K562 (cell line): ENCODE results near the gene TMEM184B. TPM values are rescaled to one million over a fixed set of nuclear protein-coding genes. Genes with fewer than 3 reads are reported as not detected.

Experiments
- CBX1 ChIP-seq: sonication (generic); IDR thresholded peaks from 2 replicates; pipeline ENCODE4 v1.6.1; 2016; ENCODE audit warnings: antibody characterized with exemption, low read depth, mild to moderate bottlenecking
- FOS ChIP-seq: IDR thresholded peaks from 3 replicates; pipeline ENCODE4 v1.6.1; 2011; ENCODE audit not compliant: insufficient read length; ENCODE audit errors: extremely low read depth
- HDAC8 ChIP-seq: fragments of 450-650 bp; IDR thresholded peaks from 2 replicates; pipeline ENCODE4 v1.6.1; 2016; ENCODE audit warnings: mild to moderate bottlenecking, missing genetic modification characterization, moderate library complexity, missing compliant biosample characterization
- HNRNPLL ChIP-seq: fragments of 200-400 bp; formaldehyde crosslinking; IDR thresholded peaks from 2 replicates; pipeline ENCODE4 v1.6.1; 2017; ENCODE audit warnings: low read length, low read depth, mild to moderate bottlenecking; ENCODE audit not compliant: poor library complexity, severe bottlenecking
- IRF2 ChIP-seq: sonication (generic); formaldehyde crosslinking; IDR thresholded peaks from 2 replicates; pipeline ENCODE4 v1.8.1; 2022; ENCODE audit warnings: mild to moderate bottlenecking, missing genetic modification reagents
- MAFF ChIP-seq: IDR thresholded peaks from 2 replicates; pipeline ENCODE4 v1.6.1; 2012; ENCODE audit warnings: low read length, improper control_type of control experiment
- MBD2 ChIP-seq: sonication (generic); IDR thresholded peaks from 2 replicates; pipeline ENCODE4 v1.6.1; 2016; ENCODE audit warnings: low read depth, borderline replicate concordance
- NCOR1 ChIP-seq: fragments of 450-650 bp; IDR thresholded peaks from 2 replicates; pipeline ENCODE4 v1.6.1; 2016; ENCODE audit warnings: mild to moderate bottlenecking, moderate library complexity
- NR2C1 ChIP-seq, 2 experiments: fragments of 450-650 bp; IDR thresholded peaks; 2 replicates each; pipeline ENCODE4 v1.6.1; 2017; ENCODE audit warnings: mild to moderate bottlenecking in 2 of 2, antibody characterized with exemption in 1 of 2, inconsistent platforms in 1 of 2, missing compliant biosample characterization in 1 of 2, missing genetic modification characterization in 1 of 2
- POLR2G ChIP-seq: fragments of 200-400 bp; formaldehyde crosslinking; IDR thresholded peaks from 2 replicates; pipeline ENCODE4 v1.6.1; 2017; ENCODE audit warnings: low read depth, mild to moderate bottlenecking, antibody characterized with exemption, low read length, moderate library complexity
- RNF2 ChIP-seq: sonication (generic); IDR thresholded peaks from 2 replicates; pipeline ENCODE4 v1.6.1; 2016
- SAFB ChIP-seq: fragments of 200-400 bp; formaldehyde crosslinking; IDR thresholded peaks from 2 replicates; pipeline ENCODE4 v1.6.1; 2017; ENCODE audit warnings: low read depth, low read length, borderline replicate concordance
- SAP30 ChIP-seq: fragments of 200-600 bp; sonication (generic); IDR thresholded peaks from 2 replicates; pipeline ENCODE4 v1.6.1; 2012; ENCODE audit warnings: borderline replicate concordance, low read depth, mild to moderate bottlenecking, moderate library complexity, low read length, control low read depth, inconsistent platforms; ENCODE audit not compliant: insufficient read depth, poor library complexity, severe bottlenecking
- ZBTB8A ChIP-seq: fragments of 450-650 bp; IDR thresholded peaks from 2 replicates; pipeline ENCODE4 v1.6.1; 2018; ENCODE audit warnings: mild to moderate bottlenecking, moderate library complexity; ENCODE audit not compliant: partially characterized antibody
- ZFX ChIP-seq: sonication (generic); formaldehyde crosslinking; IDR thresholded peaks from 2 replicates; pipeline ENCODE4 v1.8.0; 2022; ENCODE audit warnings: mild to moderate bottlenecking, missing genetic modification reagents, moderate library complexity
- ZNF347 ChIP-seq: fragments of 450-650 bp; formaldehyde crosslinking; IDR thresholded peaks from 2 replicates; pipeline ENCODE4 v1.4.0; 2020; ENCODE audit warnings: low read depth, mild to moderate bottlenecking, moderate library complexity
- ZNF644 ChIP-seq: fragments of 200-800 bp; sonication (Bioruptor generic); IDR thresholded peaks from 2 replicates; pipeline ENCODE4 v1.6.1; 2016; ENCODE audit warnings: low read depth, missing genetic modification characterization, missing compliant biosample characterization
- ZNF785 ChIP-seq: fragments of 250-450 bp; sonication (Bioruptor Pico); IDR thresholded peaks from 2 replicates; pipeline ENCODE4 v1.4.0; 2020; ENCODE audit warnings: mild to moderate bottlenecking
- polyA plus RNA-seq, 8 experiments: library from polyadenylated mRNA; depleted of rRNA in 4 of 8; stranded (reverse) in 5 of 8; unstranded in 3 of 8; fragments of >200 nt; fragmentation: Nextera tagmentation in 2 of 8; fragmentation: Illumina TruSeq in 1 of 8; extraction: Ambion mirVana in 2 of 8; extraction: Trizol in 1 of 8; gene quantifications; 2 replicates each; pipeline versions ENCODE4 v1.2.1 to v1.2.3, GENCODE V29; 2011 to 2014; ENCODE audit warnings: inconsistent platforms in 1 of 8, missing spikeins in 1 of 8
- total RNA-seq, 7 experiments: library from RNA; depleted of rRNA in 6 of 7; stranded (reverse); fragments of >200 nt in 6 of 7; fragmentation: Illumina TruSeq in 2 of 7; extraction: Trizol in 2 of 7; gene quantifications; 2 replicates each; pipeline versions ENCODE4 v1.2.1 to v1.2.3, GENCODE V29; 2011 to 2021; ENCODE audit warnings: low replicate concordance in 1 of 7
- TF ChIP-seq, protein P1 (sequence below): fragments of 250-450 bp; sonication (Bioruptor Pico); IDR thresholded peaks from 2 replicates; pipeline ENCODE4 v1.8.0; 2021; ENCODE audit warnings: borderline replicate concordance, mild to moderate bottlenecking, moderate library complexity; ENCODE audit not compliant: poor library complexity, severe bottlenecking
- TF ChIP-seq, protein P2 (sequence below): fragments of 450-650 bp; formaldehyde crosslinking; IDR thresholded peaks from 2 replicates; pipeline ENCODE4 v1.4.0; 2020; ENCODE audit warnings: mild to moderate bottlenecking, moderate library complexity
- TF ChIP-seq, protein P3 (sequence below): fragments of 450-650 bp; IDR thresholded peaks from 2 replicates; pipeline ENCODE4 v1.6.1; 2016; ENCODE audit warnings: antibody characterized with exemption
- TF ChIP-seq, protein P4 (sequence below): fragments of 250-450 bp; sonication (Bioruptor Pico); IDR thresholded peaks from 2 replicates; pipeline ENCODE4 v1.8.0; 2021; ENCODE audit warnings: mild to moderate bottlenecking, moderate library complexity

The TMEM184B gene
- total and polyA plus RNA-seq, 9 of the 15 experiments (the other 6 are each of a cell fraction or from before 2014, with no cell fraction given) = 0.31 to 25.1 (median 6.2) TPM

DNA sequence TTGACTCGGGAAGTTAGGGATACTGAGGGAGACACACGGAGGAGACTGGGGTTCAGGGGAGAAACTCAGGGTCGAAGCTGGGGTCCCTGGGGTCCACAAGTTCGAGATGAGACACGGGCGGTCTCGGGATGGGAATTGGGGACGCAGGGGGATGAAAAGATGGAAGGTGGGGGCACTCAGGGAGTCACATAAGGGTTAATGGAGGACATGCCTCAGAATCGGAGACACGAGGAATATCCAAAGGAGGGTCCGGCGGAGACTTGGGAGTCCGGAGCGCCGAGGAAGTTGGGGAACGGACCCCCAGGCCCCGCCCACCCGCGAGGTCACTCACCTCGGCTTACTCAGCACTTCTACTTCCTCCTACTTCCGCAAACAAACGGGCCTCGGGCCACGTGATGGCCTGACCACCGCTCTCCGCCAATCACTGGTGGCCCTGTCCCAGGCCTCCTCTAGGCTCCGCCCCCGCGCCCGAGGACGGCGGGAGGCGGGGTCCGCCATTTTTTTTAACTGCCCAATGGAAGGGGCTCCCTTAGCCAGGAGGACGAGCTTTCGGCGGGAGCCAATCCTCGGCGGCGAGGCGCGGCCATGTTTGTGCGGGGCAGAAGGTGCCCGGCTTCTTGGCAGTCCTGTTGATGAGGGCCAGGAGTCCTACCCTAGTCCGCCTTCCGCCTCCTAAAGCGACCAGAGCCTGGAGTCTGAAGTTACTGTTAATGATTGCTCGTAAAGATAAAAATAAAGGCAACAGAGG is 91.2 kb downstream of the TMEM184B start, which contains the start of gene PLA2G6 (continued):
- TF ChIP-seq, protein P1, sequence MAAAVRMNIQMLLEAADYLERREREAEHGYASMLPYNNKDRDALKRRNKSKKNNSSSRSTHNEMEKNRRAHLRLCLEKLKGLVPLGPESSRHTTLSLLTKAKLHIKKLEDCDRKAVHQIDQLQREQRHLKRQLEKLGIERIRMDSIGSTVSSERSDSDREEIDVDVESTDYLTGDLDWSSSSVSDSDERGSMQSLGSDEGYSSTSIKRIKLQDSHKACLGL (CRISPR knock-in tag) = no peak
- TF ChIP-seq POLR2G (peak; percentile 63), MAFF (peak; percentile 32; the same call in 1 of the 2 replicates), HDAC8 (tag) (no peak), ZNF785 (no peak), ZFX (CRISPR knock-in tag) (peak; percentile 31), IRF2 (CRISPR knock-in tag) (no peak), NCOR1 (peak; percentile 66), MBD2 (0 out of 2 replicates have a peak, but pooled peaks have one; percentile 86), HNRNPLL (peak; percentile 34), CBX1 (no peak), RNF2 (no peak), SAP30 (no peak), FOS (peak; percentile 63), ZNF644 (tag) (no peak), SAFB (no peak), NR2C1 (IDR thresholded peaks at IDR 0.05) (peak; percentile 53; the same call in 1 of the 2 replicates), NR2C1 (tag; IDR thresholded peaks at IDR 0.05) (peak; percentile 52), ZNF347 (no peak), ZBTB8A (no peak)
- TF ChIP-seq, protein P2, sequence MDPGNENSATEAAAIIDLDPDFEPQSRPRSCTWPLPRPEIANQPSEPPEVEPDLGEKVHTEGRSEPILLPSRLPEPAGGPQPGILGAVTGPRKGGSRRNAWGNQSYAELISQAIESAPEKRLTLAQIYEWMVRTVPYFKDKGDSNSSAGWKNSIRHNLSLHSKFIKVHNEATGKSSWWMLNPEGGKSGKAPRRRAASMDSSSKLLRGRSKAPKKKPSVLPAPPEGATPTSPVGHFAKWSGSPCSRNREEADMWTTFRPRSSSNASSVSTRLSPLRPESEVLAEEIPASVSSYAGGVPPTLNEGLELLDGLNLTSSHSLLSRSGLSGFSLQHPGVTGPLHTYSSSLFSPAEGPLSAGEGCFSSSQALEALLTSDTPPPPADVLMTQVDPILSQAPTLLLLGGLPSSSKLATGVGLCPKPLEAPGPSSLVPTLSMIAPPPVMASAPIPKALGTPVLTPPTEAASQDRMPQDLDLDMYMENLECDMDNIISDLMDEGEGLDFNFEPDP (CRISPR knock-in tag) = no peak
- TF ChIP-seq, protein P3, sequence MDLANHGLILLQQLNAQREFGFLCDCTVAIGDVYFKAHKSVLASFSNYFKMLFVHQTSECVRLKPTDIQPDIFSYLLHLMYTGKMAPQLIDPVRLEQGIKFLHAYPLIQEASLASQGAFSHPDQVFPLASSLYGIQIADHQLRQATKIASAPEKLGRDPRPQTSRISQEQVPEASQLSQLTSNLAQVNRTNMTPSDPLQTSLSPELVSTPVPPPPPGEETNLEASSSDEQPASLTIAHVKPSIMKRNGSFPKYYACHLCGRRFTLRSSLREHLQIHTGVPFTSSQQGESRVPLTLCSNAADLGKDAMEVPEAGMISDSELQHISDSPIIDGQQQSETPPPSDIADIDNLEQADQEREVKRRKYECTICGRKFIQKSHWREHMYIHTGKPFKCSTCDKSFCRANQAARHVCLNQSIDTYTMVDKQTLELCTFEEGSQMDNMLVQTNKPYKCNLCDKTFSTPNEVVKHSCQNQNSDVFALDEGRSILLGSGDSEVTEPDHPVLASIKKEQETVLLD = no peak
- TF ChIP-seq, protein P4, sequence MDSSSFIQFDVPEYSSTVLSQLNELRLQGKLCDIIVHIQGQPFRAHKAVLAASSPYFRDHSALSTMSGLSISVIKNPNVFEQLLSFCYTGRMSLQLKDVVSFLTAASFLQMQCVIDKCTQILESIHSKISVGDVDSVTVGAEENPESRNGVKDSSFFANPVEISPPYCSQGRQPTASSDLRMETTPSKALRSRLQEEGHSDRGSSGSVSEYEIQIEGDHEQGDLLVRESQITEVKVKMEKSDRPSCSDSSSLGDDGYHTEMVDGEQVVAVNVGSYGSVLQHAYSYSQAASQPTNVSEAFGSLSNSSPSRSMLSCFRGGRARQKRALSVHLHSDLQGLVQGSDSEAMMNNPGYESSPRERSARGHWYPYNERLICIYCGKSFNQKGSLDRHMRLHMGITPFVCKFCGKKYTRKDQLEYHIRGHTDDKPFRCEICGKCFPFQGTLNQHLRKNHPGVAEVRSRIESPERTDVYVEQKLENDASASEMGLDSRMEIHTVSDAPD (CRISPR knock-in tag) = no peak
